Transverse colon (tissue), 4 donors: ENCODE measurements around the gene NOTUM. TPM values are rescaled to one million over a fixed set of nuclear protein-coding genes. Genes with fewer than 3 reads are reported as not detected.
"Not testable (repeated sequence)": the region's sequence is repeated elsewhere in the genome, so short reads cannot be mapped to it uniquely, and the experiment has no call there.

ENCODE experiments used
- DNase-seq: peaks from one replicate; pipeline ENCODE4 v3.0.0-alpha.2; 2019
- H3K27ac ChIP-seq, 4 donors: fragments of 200-600 bp; sonication (generic); 2 replicates each; pipeline ENCODE4 v1.5.1; 2016 to 2018; ENCODE audit warnings: inconsistent platforms in 4 of 4
- H3K27me3 ChIP-seq: fragments of 200-600 bp; sonication (generic); 2 replicates; pipeline ENCODE4 v1.5.1; 2017; ENCODE audit warnings: inconsistent platforms
- H3K36me3 ChIP-seq, 4 donors: fragments of 200-600 bp; sonication (generic); 2 replicates each; pipeline ENCODE4 v1.5.1; 2017 to 2019; ENCODE audit warnings: inconsistent platforms in 4 of 4
- H3K4me1 ChIP-seq, 4 donors: fragments of 200-600 bp; sonication (generic); 2 replicates each; pipeline ENCODE4 v1.5.1; 2017 to 2020; ENCODE audit warnings: inconsistent platforms in 4 of 4
- H3K4me3 ChIP-seq, 4 donors: fragments of 200-600 bp; sonication (generic); 1 replicate in 1 of 4; 2 replicates in 3 of 4; pipeline versions ENCODE4 v1.5.1 to v1.6.1; 2017 to 2019; ENCODE audit warnings: inconsistent platforms in 4 of 4
- H3K9me3 ChIP-seq, 2 donors: fragments of 200-600 bp; sonication (generic); 2 replicates each; pipeline ENCODE4 v1.5.1; 2017 to 2019; ENCODE audit warnings: inconsistent platforms in 2 of 2
- EP300 ChIP-seq: sonication (generic); formaldehyde crosslinking; IDR thresholded peaks from one replicate; pipeline ENCODE4 v1.6.1; 2017; ENCODE audit warnings: antibody characterized with exemption, low read depth
- POLR2A ChIP-seq: fragments of 450-650 bp; IDR thresholded peaks from one replicate; pipeline ENCODE4 v1.6.1; 2016; ENCODE audit warnings: antibody characterized with exemption, mild to moderate bottlenecking, moderate library complexity
- POLR2AphosphoS5 ChIP-seq, 3 donors: sonication (generic); formaldehyde crosslinking; IDR thresholded peaks; one replicate each; pipeline ENCODE4 v1.6.1; 2016; ENCODE audit warnings: antibody characterized with exemption in 3 of 3
- WGBS, 2 donors: methylation state at CpG; one replicate each; pipeline ENCODE4 v1.1.5; 2018; ENCODE audit warnings: low coverage in 1 of 2; 5-methylcytosine and 5-hydroxymethylcytosine counted together
- in situ Hi-C, 4 donors: fragments of 200-750 bp; cut with MboI; loops; one replicate each; pipeline versions ENCODE4 v1.15.0 to v1.15.1; 2017; ENCODE audit warnings: low sequenced_read_pairs in 3 of 4, low pct_ligation_motif_present in 1 of 4, low pct_unique_long_range_greater_than_20kb in 1 of 4
- intact Hi-C: fragments of 100-400 bp; cut with DNase I; formaldehyde crosslinking; loops from one replicate; pipeline ENCODE4 v1.15.1; 2023; ENCODE audit warnings: low total_unique reads
- total RNA-seq, 4 donors: library from RNA; depleted of rRNA; stranded (reverse); fragments of >200 nt; gene quantifications; one replicate each; pipeline ENCODE4 v1.1.0, GENCODE V29; 2016
- TF ChIP-seq, protein P1 (sequence below), 5 experiments: fragments of 200-600 bp in 3 of 5; fragments of 450-650 bp in 2 of 5; sonication (generic) in 3 of 5; IDR thresholded peaks; 1 replicate in 2 of 5; 2 replicates in 3 of 5; pipeline ENCODE4 v1.5.1; 2016 to 2017; ENCODE audit warnings: antibody characterized with exemption in 5 of 5, inconsistent platforms in 3 of 5, mild to moderate bottlenecking in 2 of 5, moderate library complexity in 1 of 5

NOTUM gene
- total RNA-seq, 4 donors from 2014 or later = not detected

GRCh38 chr17:81986606-81987005, 25.6 kb upstream of the NOTUM start:
- no peaks in the 10 kb centered on the region for H3K27me3 ChIP-seq
- no peaks in the 10 kb centered on the region for H3K36me3 ChIP-seq
- no peaks in the 10 kb centered on the region for H3K9me3 ChIP-seq
- in situ Hi-C loops (no loop called here), intact Hi-C loops (no loop called here)
- H3K4me3 ChIP-seq = no peak overlapping the region
- WGBS, 2 donors = 94 to 98% methylated on average over 16 to 24 of the region's 26 CpGs
- no peak overlapping the region for H3K27ac ChIP-seq
- no peak for TF ChIP-seq POLR2A
- TF ChIP-seq, protein P1, sequence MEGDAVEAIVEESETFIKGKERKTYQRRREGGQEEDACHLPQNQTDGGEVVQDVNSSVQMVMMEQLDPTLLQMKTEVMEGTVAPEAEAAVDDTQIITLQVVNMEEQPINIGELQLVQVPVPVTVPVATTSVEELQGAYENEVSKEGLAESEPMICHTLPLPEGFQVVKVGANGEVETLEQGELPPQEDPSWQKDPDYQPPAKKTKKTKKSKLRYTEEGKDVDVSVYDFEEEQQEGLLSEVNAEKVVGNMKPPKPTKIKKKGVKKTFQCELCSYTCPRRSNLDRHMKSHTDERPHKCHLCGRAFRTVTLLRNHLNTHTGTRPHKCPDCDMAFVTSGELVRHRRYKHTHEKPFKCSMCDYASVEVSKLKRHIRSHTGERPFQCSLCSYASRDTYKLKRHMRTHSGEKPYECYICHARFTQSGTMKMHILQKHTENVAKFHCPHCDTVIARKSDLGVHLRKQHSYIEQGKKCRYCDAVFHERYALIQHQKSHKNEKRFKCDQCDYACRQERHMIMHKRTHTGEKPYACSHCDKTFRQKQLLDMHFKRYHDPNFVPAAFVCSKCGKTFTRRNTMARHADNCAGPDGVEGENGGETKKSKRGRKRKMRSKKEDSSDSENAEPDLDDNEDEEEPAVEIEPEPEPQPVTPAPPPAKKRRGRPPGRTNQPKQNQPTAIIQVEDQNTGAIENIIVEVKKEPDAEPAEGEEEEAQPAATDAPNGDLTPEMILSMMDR (IDR thresholded peaks at IDR 0.05) = no peak
- no peak for TF ChIP-seq EP300
- no peak for TF ChIP-seq POLR2AphosphoS5 (IDR thresholded peaks at IDR 0.05)
- H3K4me1 ChIP-seq = peaks cover 0 to 7% (median 7%) of the 10 kb centered on the region in 4 donors
- DNase-seq = no peak

GRCh38 chr17:81984773-81985410, 23.9 kb upstream of the NOTUM start:
- DNase-seq = no peak
- Histone ChIP-seq H3K4me1 (no peaks in the 10 kb centered on the region), H3K4me3 (no peak overlapping the region), H3K27ac (no peak overlapping the region), H3K27me3 (no peaks in the 10 kb centered on the region), H3K36me3 (no peaks in the 10 kb centered on the region), H3K9me3 (no peaks in the 10 kb centered on the region)
- 87% methylated on average over 21 of the region's 21 CpGs; no CpG with 5 or more reads in 1 of the 2 donors for WGBS, 2 donors
- intact Hi-C loops (no loop called here), in situ Hi-C loops (no loop called here)
- TF ChIP-seq POLR2A (no peak), POLR2AphosphoS5 (IDR thresholded peaks at IDR 0.05) (no peak), EP300 (no peak)
- TF ChIP-seq, protein P1 (IDR thresholded peaks at IDR 0.05) = no peak

- in situ Hi-C loops = no loop called here
- Histone ChIP-seq H3K4me3 (no peak overlapping the region), H3K4me1 (peaks cover 0 to 2% (median 0%) of the 10 kb centered on the region in 4 donors), H3K36me3 (no peaks in the 10 kb centered on the region), H3K9me3 (no peaks in the 10 kb centered on the region), H3K27ac (no peak overlapping the region), H3K27me3 (no peaks in the 10 kb centered on the region)
- intact Hi-C loops = no loop called here
- 88 to 95% methylated on average over 7 to 26 of the region's 26 CpGs for WGBS, 2 donors
- TF ChIP-seq POLR2AphosphoS5 (IDR thresholded peaks at IDR 0.05) = no peak
- TF ChIP-seq, protein P1 (IDR thresholded peaks at IDR 0.05) = no peak
- no peak for TF ChIP-seq EP300
- TF ChIP-seq POLR2A = no peak
- DNase-seq = no peak
Measured at GRCh38 chr17:81983639-81984373, 22.8 kb upstream of the NOTUM start.

GRCh38 chr17:81983011-81983638, 22.1 kb upstream of the NOTUM start:
- peaks cover 0 to 9% (median 6%) of the 10 kb centered on the region in 4 donors for H3K4me1 ChIP-seq
- no peak for DNase-seq
- intact Hi-C loops = no loop called here
- 89 to 93% methylated on average over 3 to 32 of the region's 35 CpGs for WGBS, 2 donors
- no peak overlapping the region for H3K4me3 ChIP-seq
- no peaks in the 10 kb centered on the region for H3K9me3 ChIP-seq
- H3K27ac ChIP-seq = no peak overlapping the region
- TF ChIP-seq EP300 (no peak), POLR2A (no peak), POLR2AphosphoS5 (IDR thresholded peaks at IDR 0.05) (no peak)
- TF ChIP-seq, protein P1 (IDR thresholded peaks at IDR 0.05) = no peak
- H3K36me3 ChIP-seq = no peaks in the 10 kb centered on the region
- no peaks in the 10 kb centered on the region for H3K27me3 ChIP-seq
- in situ Hi-C loops = no loop called here

GRCh38 chr17:81981511-81981910, 20.5 kb upstream of the NOTUM start:
- not testable (repeated sequence) for H3K27me3 ChIP-seq, H3K36me3 ChIP-seq

More at GRCh38 chr17:81981511-81981910, 20.5 kb upstream of the NOTUM start:
- peaks cover 0 to 17% (median 12%) of the 10 kb centered on the region in 4 donors for H3K4me1 ChIP-seq
- DNase-seq, H3K27ac ChIP-seq, H3K4me3 ChIP-seq, in situ Hi-C loops, H3K9me3 ChIP-seq, intact Hi-C loops: not testable (repeated sequence)
- 98 to 100% methylated on average over 1 to 12 of the region's 12 CpGs for WGBS, 2 donors
